Upper lobe of left lung (tissue), 6 donors: ENCODE measurements around the gene ZFX. TPM values are rescaled to one million over a fixed set of nuclear protein-coding genes. Genes with fewer than 3 reads are reported as not detected.

ENCODE experiments used
- ATAC-seq, 2 donors: fragments of 200-7000 bp; cut with Tn5 transposase; one replicate each; pipeline ENCODE4 v1.9.1; 2022; ENCODE audit warnings: mild to moderate bottlenecking in 2 of 2, moderate library complexity in 2 of 2; ENCODE audit not compliant: low FRiP score in 2 of 2
- DNase-seq, 2 donors: peaks; one replicate each; pipeline ENCODE4 v3.0.0-alpha.2; 2019 to 2020
- H3K27ac ChIP-seq, 4 donors: fragments of 200-600 bp; sonication (generic); one replicate each; pipeline ENCODE4 v1.5.1; 2016 to 2019
- H3K27me3 ChIP-seq, 4 donors: fragments of 200-600 bp; sonication (generic); one replicate each; pipeline ENCODE4 v1.5.1; 2017 to 2019
- H3K36me3 ChIP-seq, 4 donors: fragments of 200-600 bp; sonication (generic); one replicate each; pipeline ENCODE4 v1.5.1; 2016 to 2019
- H3K4me1 ChIP-seq, 4 donors: fragments of 200-600 bp; sonication (generic); one replicate each; pipeline ENCODE4 v1.5.1; 2018 to 2019
- H3K4me3 ChIP-seq, 4 donors: fragments of 200-600 bp; sonication (generic); one replicate each; pipeline ENCODE4 v1.5.1; 2017 to 2019; ENCODE audit warnings: mild to moderate bottlenecking in 2 of 4, moderate library complexity in 1 of 4
- H3K9me3 ChIP-seq, 4 donors: fragments of 200-600 bp; sonication (generic); one replicate each; pipeline ENCODE4 v1.5.1; 2018 to 2019
- EP300 ChIP-seq, 4 donors: sonication (generic); formaldehyde crosslinking; IDR thresholded peaks; one replicate each; pipeline ENCODE4 v1.5.1; 2017; ENCODE audit warnings: antibody characterized with exemption in 4 of 4, control low read depth in 2 of 4
- POLR2A ChIP-seq, 4 donors: fragments of 450-650 bp; IDR thresholded peaks; one replicate each; pipeline ENCODE4 v1.5.1; 2016 to 2017; ENCODE audit warnings: antibody characterized with exemption in 4 of 4, mild to moderate bottlenecking in 2 of 4
- POLR2AphosphoS5 ChIP-seq, 2 donors: sonication (generic); formaldehyde crosslinking; IDR thresholded peaks; one replicate each; pipeline ENCODE4 v1.5.1; 2017; ENCODE audit warnings: antibody characterized with exemption in 2 of 2
- WGBS, 2 donors: methylation state at CpG; one replicate each; pipeline ENCODE4 v1.1.5; 2017 to 2018; 5-methylcytosine and 5-hydroxymethylcytosine counted together
- total RNA-seq, 6 donors: library from RNA; depleted of rRNA in 4 of 6; stranded (reverse); fragments of >200 nt in 4 of 6; gene quantifications; one replicate each; pipeline versions ENCODE4 v1.1.0 to v1.2.1, GENCODE V29; 2016 to 2021
- TF ChIP-seq, protein P1 (sequence below), 6 experiments: fragments of 450-650 bp in 4 of 6; fragments of 200-600 bp in 2 of 6; sonication (generic) in 2 of 6; IDR thresholded peaks; one replicate each; pipeline ENCODE4 v1.5.1; 2016 to 2019; ENCODE audit warnings: antibody characterized with exemption in 6 of 6
- donor health status: DM: no; HTN: no; CAD: no; lungs with moderate emphysema.
- donor health status: DM: no; HTN: yes; CAD: no; lungs with severe emphysema.

ZFX gene
- total RNA-seq, 6 donors from 2014 or later: 15.7 to 68.6 (median 31.1) TPM

DNA sequence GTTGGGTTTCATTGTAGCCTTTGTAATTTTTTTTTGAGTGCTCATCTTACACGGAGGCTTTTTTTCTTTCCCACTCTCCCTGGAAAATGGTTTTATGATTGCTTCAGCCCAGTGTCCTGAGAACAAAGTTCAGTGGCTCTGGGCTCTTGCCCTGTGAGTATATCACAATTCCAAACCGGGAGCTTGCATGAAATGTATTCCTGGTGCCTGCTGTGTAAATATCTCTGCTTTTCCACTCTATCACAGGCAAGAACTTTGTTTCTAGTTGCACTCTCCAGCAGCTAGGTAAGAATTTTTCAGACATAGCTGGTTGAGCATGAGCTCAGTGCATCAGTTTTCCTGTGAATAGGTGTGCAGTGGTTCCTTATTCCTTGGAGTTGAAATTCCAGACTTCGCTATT lies 103.5 kb downstream of the ZFX start:
- Histone ChIP-seq H3K4me1 (no peaks in the 10 kb centered on the region), H3K36me3 (no peaks in the 10 kb centered on the region), H3K27ac (no peak overlapping the region), H3K9me3 (no peaks in the 10 kb centered on the region), H3K4me3 (no peak overlapping the region), H3K27me3 (no peaks in the 10 kb centered on the region)
- TF ChIP-seq POLR2A (IDR thresholded peaks at IDR 0.05): no peak
- TF ChIP-seq, protein P1, sequence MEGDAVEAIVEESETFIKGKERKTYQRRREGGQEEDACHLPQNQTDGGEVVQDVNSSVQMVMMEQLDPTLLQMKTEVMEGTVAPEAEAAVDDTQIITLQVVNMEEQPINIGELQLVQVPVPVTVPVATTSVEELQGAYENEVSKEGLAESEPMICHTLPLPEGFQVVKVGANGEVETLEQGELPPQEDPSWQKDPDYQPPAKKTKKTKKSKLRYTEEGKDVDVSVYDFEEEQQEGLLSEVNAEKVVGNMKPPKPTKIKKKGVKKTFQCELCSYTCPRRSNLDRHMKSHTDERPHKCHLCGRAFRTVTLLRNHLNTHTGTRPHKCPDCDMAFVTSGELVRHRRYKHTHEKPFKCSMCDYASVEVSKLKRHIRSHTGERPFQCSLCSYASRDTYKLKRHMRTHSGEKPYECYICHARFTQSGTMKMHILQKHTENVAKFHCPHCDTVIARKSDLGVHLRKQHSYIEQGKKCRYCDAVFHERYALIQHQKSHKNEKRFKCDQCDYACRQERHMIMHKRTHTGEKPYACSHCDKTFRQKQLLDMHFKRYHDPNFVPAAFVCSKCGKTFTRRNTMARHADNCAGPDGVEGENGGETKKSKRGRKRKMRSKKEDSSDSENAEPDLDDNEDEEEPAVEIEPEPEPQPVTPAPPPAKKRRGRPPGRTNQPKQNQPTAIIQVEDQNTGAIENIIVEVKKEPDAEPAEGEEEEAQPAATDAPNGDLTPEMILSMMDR (IDR thresholded peaks at IDR 0.05): no peak
- no peak for TF ChIP-seq EP300 (IDR thresholded peaks at IDR 0.05)
- no peak for TF ChIP-seq POLR2AphosphoS5 (IDR thresholded peaks at IDR 0.05)
- 61 to 69% methylated on average over 3 of the region's 3 CpGs for WGBS, 2 donors
- no peak for DNase-seq
- ATAC-seq: no peak

DNA sequence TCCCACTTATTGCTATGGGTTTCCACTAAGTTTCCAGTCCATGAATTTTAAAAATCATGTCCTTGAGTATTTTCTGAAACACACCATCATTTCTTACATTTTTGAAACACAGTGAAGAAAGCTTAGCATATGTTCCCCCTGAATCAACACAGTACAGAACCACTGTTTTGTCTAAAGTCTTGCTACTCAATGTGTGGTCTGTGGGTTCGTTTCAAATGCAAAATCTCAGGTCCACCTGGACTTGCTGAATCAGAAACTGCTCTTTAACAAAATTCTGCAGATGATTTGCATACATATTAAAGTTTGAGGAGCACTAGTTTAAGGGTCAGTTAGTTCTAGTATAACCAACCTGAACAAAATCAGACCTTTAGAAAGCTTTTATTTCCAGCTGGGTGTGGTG lies 103.9 kb downstream of the ZFX start:
- Histone ChIP-seq H3K27ac (no peak overlapping the region), H3K36me3 (no peaks in the 10 kb centered on the region), H3K27me3 (no peaks in the 10 kb centered on the region), H3K4me1 (no peaks in the 10 kb centered on the region), H3K9me3 (no peaks in the 10 kb centered on the region), H3K4me3 (no peak overlapping the region)
- TF ChIP-seq POLR2A (IDR thresholded peaks at IDR 0.05) (no peak), POLR2AphosphoS5 (IDR thresholded peaks at IDR 0.05) (no peak), EP300 (IDR thresholded peaks at IDR 0.05) (no peak)
- TF ChIP-seq, protein P1 (IDR thresholded peaks at IDR 0.05): no peak
- no peak for ATAC-seq
- WGBS, 2 donors: 40 to 47% methylated on average over 1 of the region's 1 CpG
- no peak for DNase-seq

DNA sequence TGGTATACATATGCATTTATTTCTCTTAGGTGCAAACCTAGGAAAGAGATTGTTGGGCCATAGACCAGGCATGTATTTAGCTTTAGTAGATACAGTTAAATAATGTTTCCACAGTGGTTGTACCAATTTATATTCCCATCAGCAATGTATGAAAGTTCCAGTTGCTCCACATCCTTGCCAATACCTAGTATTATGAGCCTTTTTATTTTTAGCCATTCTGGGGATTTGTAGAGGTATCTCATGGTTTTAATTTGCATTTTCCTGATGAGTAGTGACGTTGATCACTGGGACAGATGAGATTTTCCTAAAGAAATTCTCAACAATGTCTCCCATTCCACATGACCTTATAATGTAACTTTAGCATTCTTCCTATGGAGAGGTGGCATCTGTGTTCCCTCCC lies 107.5 kb downstream of the ZFX start:
- ATAC-seq (no peak), DNase-seq (no peak)
- Histone ChIP-seq H3K4me3 (no peak overlapping the region), H3K27me3 (no peaks in the 10 kb centered on the region), H3K9me3 (no peaks in the 10 kb centered on the region), H3K36me3 (no peaks in the 10 kb centered on the region), H3K27ac (no peak overlapping the region), H3K4me1 (no peaks in the 10 kb centered on the region)
- TF ChIP-seq POLR2A (IDR thresholded peaks at IDR 0.05) (no peak), POLR2AphosphoS5 (IDR thresholded peaks at IDR 0.05) (no peak), EP300 (IDR thresholded peaks at IDR 0.05) (no peak)
- TF ChIP-seq, protein P1 (IDR thresholded peaks at IDR 0.05): no peak
- WGBS, 2 donors: 42 to 82% methylated on average over 1 of the region's 1 CpG

DNA sequence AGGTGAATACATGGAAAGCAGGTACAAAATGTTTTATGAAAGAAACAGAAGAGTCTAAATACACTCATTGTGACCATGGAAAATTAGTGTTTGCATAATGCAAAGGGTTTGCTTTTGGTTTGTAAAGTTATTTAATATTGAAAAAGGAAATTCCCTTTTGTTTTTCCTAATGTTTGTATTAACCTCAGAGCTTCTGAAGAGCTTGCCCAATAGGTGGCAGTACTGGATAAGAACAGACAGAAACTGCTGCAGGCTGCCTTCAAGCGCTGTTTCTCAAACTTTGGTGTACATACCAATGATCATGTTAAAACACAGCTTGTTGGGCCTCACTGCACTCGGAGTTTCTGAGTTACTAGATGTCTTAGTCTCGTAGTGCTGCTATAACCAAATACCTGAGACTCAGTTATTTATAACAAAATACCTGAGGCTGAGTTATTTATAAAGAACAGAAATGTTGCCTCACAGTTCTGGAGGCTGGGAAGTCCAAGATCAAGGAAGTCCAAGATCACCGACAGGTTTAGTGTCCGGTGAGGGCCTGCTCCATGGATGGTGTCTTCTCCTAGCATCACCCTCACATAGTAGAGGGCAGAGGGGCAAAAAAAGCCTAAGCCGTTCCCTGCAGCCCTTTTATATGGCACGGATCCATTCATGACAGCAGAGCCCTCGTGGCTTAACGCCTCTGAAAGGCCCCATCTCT lies 110.2 kb downstream of the ZFX start:
- no peaks in the 10 kb centered on the region for H3K4me1 ChIP-seq
- no peak overlapping the region for H3K27ac ChIP-seq
- no peak overlapping the region for H3K4me3 ChIP-seq
- no peaks in the 10 kb centered on the region for H3K27me3 ChIP-seq
- H3K36me3 ChIP-seq: no peaks in the 10 kb centered on the region
- H3K9me3 ChIP-seq: no peaks in the 10 kb centered on the region
- DNase-seq (peak in 1 of 2 donors; percentile 30), ATAC-seq (peak in 1 of 2 donors; percentile 71)
- 67 to 72% methylated on average over 6 to 9 of the region's 9 CpGs for WGBS, 2 donors
- no peak for TF ChIP-seq EP300 (IDR thresholded peaks at IDR 0.05)
- TF ChIP-seq, protein P1 (IDR thresholded peaks at IDR 0.05): peak in 4 of 6 experiments; percentile 14 to 37 (median 32)
